SU-DHL-6 (cell line): ENCODE results near the gene TSHZ2.
"Not testable (repeated sequence)": the region's sequence is repeated elsewhere in the genome, so short reads cannot be mapped to it uniquely, and the experiment has no call there.

Experiments used
- H2AFZ ChIP-seq: fragments of 200-600 bp; sonication (generic); 2 replicates; pipeline ENCODE4 v1.6.1; 2014; ENCODE audit warnings: low read depth, mild to moderate bottlenecking, moderate library complexity, mixed read lengths, antibody characterized with exemption, low read length; ENCODE audit not compliant: severe bottlenecking
- H3F3A ChIP-seq: fragments of 200-600 bp; shearing (Covaris generic); 2 replicates; pipeline ENCODE4 v1.6.0; 2016; ENCODE audit warnings: antibody characterized with exemption, mild to moderate bottlenecking; ENCODE audit not compliant: insufficient read depth
- H3K27ac ChIP-seq: fragments of 200-600 bp; sonication (generic); 2 replicates; pipeline ENCODE4 v1.5.1; 2016; ENCODE audit warnings: low read depth, mild to moderate bottlenecking, low read length, moderate library complexity, mixed read lengths
- H3K27me3 ChIP-seq: fragments of 200-600 bp; sonication (generic), shearing (Covaris generic); 2 replicates; pipeline ENCODE4 v1.6.0; 2014; ENCODE audit warnings: mild to moderate bottlenecking, low read length
- H3K36me3 ChIP-seq: fragments of 200-600 bp; sonication (generic); 2 replicates; pipeline ENCODE4 v1.6.1; 2014; ENCODE audit warnings: mild to moderate bottlenecking, low read length, mixed read lengths
- H3K4me2 ChIP-seq: fragments of 300-600, 200-600 bp; shearing (Covaris generic), sonication (generic); 2 replicates; pipeline ENCODE4 v1.6.0; 2014; ENCODE audit warnings: low read length, low read depth, mild to moderate bottlenecking; ENCODE audit not compliant: poor library complexity, severe bottlenecking
- H3K4me3 ChIP-seq: fragments of 200-600 bp; sonication (generic); 2 replicates; pipeline ENCODE4 v1.5.1; 2014; ENCODE audit warnings: antibody characterized with exemption, low read length, mild to moderate bottlenecking, mixed read lengths; ENCODE audit not compliant: insufficient read depth, poor library complexity, severe bottlenecking
- H3K79me2 ChIP-seq: fragments of 200-600 bp; sonication (generic); 2 replicates; pipeline ENCODE4 v1.6.1; 2014; ENCODE audit warnings: mild to moderate bottlenecking, low read length, moderate library complexity; ENCODE audit not compliant: insufficient read depth
- H3K9ac ChIP-seq: fragments of 200-600 bp; sonication (generic); 2 replicates; pipeline ENCODE4 v1.7.0; 2014; ENCODE audit warnings: mild to moderate bottlenecking, low read length
- H3K9me2 ChIP-seq: fragments of 200-600 bp; sonication (generic); replicated peaks from 2 replicates; pipeline ENCODE4 v1.6.1; 2014; ENCODE audit warnings: low read length; ENCODE audit not compliant: insufficient read depth
- H3K9me3 ChIP-seq: fragments of 200-600 bp; sonication (generic); 2 replicates; pipeline ENCODE4 v1.6.1; 2014; ENCODE audit warnings: low read length, mixed read lengths; ENCODE audit not compliant: insufficient read depth
- H4K20me1 ChIP-seq: fragments of 200-600 bp; sonication (generic); 2 replicates; pipeline ENCODE4 v1.6.1; 2014; ENCODE audit warnings: low read depth, mild to moderate bottlenecking, antibody characterized with exemption, low read length, moderate library complexity, mixed read lengths
- CTCF ChIP-seq: fragments of 200-600 bp; sonication (generic); IDR thresholded peaks from one replicate; pipeline ENCODE4 v1.5.1; 2017; ENCODE audit warnings: antibody characterized with exemption, mild to moderate bottlenecking, low read length, moderate library complexity; ENCODE audit not compliant: insufficient read depth, poor library complexity, severe bottlenecking
- EZH2phosphoT487 ChIP-seq: fragments of 200-600 bp; sonication (generic), shearing (Covaris generic); conservative IDR thresholded peaks from 2 replicates; pipeline ENCODE4 v1.6.1; 2018; ENCODE audit warnings: mild to moderate bottlenecking, antibody characterized with exemption, low read length, moderate library complexity, mixed read lengths

TSHZ2 gene

GRCh38 chr20:53428588-53428987, 456.4 kb downstream of the TSHZ2 start:
- H3F3A ChIP-seq: no peaks in the 10 kb centered on the region
- no peak overlapping the region for H2AFZ ChIP-seq
- no peaks in the 10 kb centered on the region for H3K9me3 ChIP-seq
- no peak for TF ChIP-seq EZH2phosphoT487
- no peak for TF ChIP-seq CTCF
- H4K20me1 ChIP-seq: no peaks in the 10 kb centered on the region
- H3K36me3 ChIP-seq: no peaks in the 10 kb centered on the region
- no peaks in the 10 kb centered on the region for H3K79me2 ChIP-seq
- H3K27me3 ChIP-seq: no peaks in the 10 kb centered on the region
- H3K27ac ChIP-seq: no peak overlapping the region
- no peak overlapping the region for H3K4me3 ChIP-seq
- H3K4me2 ChIP-seq: no peak overlapping the region
- no peaks in the 10 kb centered on the region for H3K9me2 ChIP-seq
- H3K9ac ChIP-seq: no peak overlapping the region

GRCh38 chr20:53428996-53429395, 456.8 kb downstream of the TSHZ2 start:
- no peak overlapping the region for H3K27ac ChIP-seq
- H3K9me3 ChIP-seq: no peaks in the 10 kb centered on the region
- no peak overlapping the region for H3K4me2 ChIP-seq
- H3F3A ChIP-seq: no peaks in the 10 kb centered on the region
- TF ChIP-seq CTCF (no peak), EZH2phosphoT487 (no peak)
- H2AFZ ChIP-seq: no peak overlapping the region
- H3K9me2 ChIP-seq: no peaks in the 10 kb centered on the region
- no peaks in the 10 kb centered on the region for H3K79me2 ChIP-seq
- no peaks in the 10 kb centered on the region for H4K20me1 ChIP-seq
- H3K36me3 ChIP-seq: no peaks in the 10 kb centered on the region
- H3K9ac ChIP-seq: no peak overlapping the region
- no peak overlapping the region for H3K4me3 ChIP-seq
- no peaks in the 10 kb centered on the region for H3K27me3 ChIP-seq

GRCh38 chr20:53434662-53435061, 462.5 kb downstream of the TSHZ2 start:
- no peak for TF ChIP-seq CTCF
- no peak for TF ChIP-seq EZH2phosphoT487
- Histone ChIP-seq H2AFZ (no peak overlapping the region), H4K20me1 (no peaks in the 10 kb centered on the region), H3K27me3 (no peaks in the 10 kb centered on the region), H3K79me2 (no peaks in the 10 kb centered on the region), H3K27ac (no peak overlapping the region), H3K9me3 (no peaks in the 10 kb centered on the region), H3K4me3 (no peak overlapping the region), H3K36me3 (no peaks in the 10 kb centered on the region), H3F3A (no peaks in the 10 kb centered on the region), H3K9me2 (no peaks in the 10 kb centered on the region), H3K9ac (no peak overlapping the region), H3K4me2 (no peak overlapping the region)

GRCh38 chr20:53436927-53437326, 464.8 kb downstream of the TSHZ2 start:
- H3K4me2 ChIP-seq, H2AFZ ChIP-seq: not testable (repeated sequence)

More at GRCh38 chr20:53436927-53437326, 464.8 kb downstream of the TSHZ2 start:
- H3F3A ChIP-seq, H3K27ac ChIP-seq, H3K27me3 ChIP-seq, H3K9me2 ChIP-seq, H3K9me3 ChIP-seq, H4K20me1 ChIP-seq, H3K79me2 ChIP-seq, H3K4me3 ChIP-seq, H3K36me3 ChIP-seq, H3K9ac ChIP-seq: not testable (repeated sequence)
